B cell (primary cell): Measurements from ENCODE around the gene SYT14. TPM values are rescaled to one million over a fixed set of nuclear protein-coding genes. Genes with fewer than 3 reads are reported as not detected.

Experiments
- ATAC-seq: fragments of 200-7000 bp; cut with Tn5 transposase; one replicate; pipeline ENCODE4 v1.10.0; 2021; ENCODE audit warnings: low read depth, mild to moderate bottlenecking, moderate number of reproducible peaks, moderate library complexity
- CTCF ChIA-PET: fragments of 350-600 bp; sonication (Branson Sonifier 250); formaldehyde crosslinking; loops from one replicate; lab custom pipeline; 2021; ENCODE audit warnings: antibody characterized with exemption, inconsistent platforms; lab: Charles Lee
- POLR2A ChIA-PET: fragments of 350-600 bp; sonication (Branson Sonifier 250); formaldehyde crosslinking; loops from one replicate; lab custom pipeline; 2021; ENCODE audit warnings: antibody characterized with exemption; lab: Charles Lee
- DNase-seq: peaks from one replicate; pipeline ENCODE4 v3.0.0; 2013
- H2AFZ ChIP-seq: 2 replicates; pipeline ENCODE4 v1.6.1; 2012; ENCODE audit warnings: mild to moderate bottlenecking, low read depth, low read length; ENCODE audit not compliant: insufficient read depth, poor library complexity, severe bottlenecking
- H3K27ac ChIP-seq, 2 donors: 1 replicate in 1 of 2; 2 replicates in 1 of 2; pipeline ENCODE4 v1.5.1; 2012 to 2013; ENCODE audit warnings: low read length in 2 of 2, mild to moderate bottlenecking in 2 of 2, moderate library complexity in 1 of 2
- H3K27me3 ChIP-seq, 4 experiments: fragments of 200-600 bp in 1 of 4; sonication (generic) in 1 of 4; replicated peaks in 1 of 4; 1 replicate in 2 of 4; 2 replicates in 2 of 4; pipeline versions ENCODE4 v1.6.1 to v1.7.0; 2013 to 2016; ENCODE audit warnings: low read length in 3 of 4, mild to moderate bottlenecking in 2 of 4, mixed read lengths in 1 of 4, moderate library complexity in 1 of 4; ENCODE audit not compliant: insufficient read depth in 4 of 4, control insufficient read depth in 3 of 4; ENCODE audit errors: control extremely low read depth in 1 of 4
- H3K36me3 ChIP-seq, 2 experiments: replicated peaks in 1 of 2; 1 replicate in 1 of 2; 2 replicates in 1 of 2; pipeline versions ENCODE4 v1.6.1 to v1.7.1; 2013; ENCODE audit warnings: low read length in 1 of 2; ENCODE audit not compliant: insufficient read depth in 2 of 2, control insufficient read depth in 1 of 2; ENCODE audit errors: control extremely low read depth in 1 of 2, extremely low read depth in 1 of 2
- H3K4me1 ChIP-seq, 2 donors: fragments of 200-600 bp in 1 of 2; sonication (generic) in 1 of 2; 1 replicate in 1 of 2; 2 replicates in 1 of 2; pipeline versions ENCODE4 v1.5.1 to v1.6.1; 2013 to 2017; ENCODE audit warnings: low read length in 2 of 2; ENCODE audit not compliant: control insufficient read depth in 2 of 2, insufficient read depth in 2 of 2
- H3K4me2 ChIP-seq: replicated peaks from 2 replicates; pipeline ENCODE3; 2012; ENCODE audit warnings: mild to moderate bottlenecking, low read depth, low read length; ENCODE audit not compliant: poor library complexity, severe bottlenecking
- H3K4me3 ChIP-seq, 5 experiments: fragments of 200-600 bp in 1 of 5; sonication (generic) in 1 of 5; 1 replicate in 3 of 5; 2 replicates in 2 of 5; pipeline versions ENCODE4 v1.5.1 to v1.7.0; 2011 to 2016; ENCODE audit warnings: low read length in 4 of 5, mild to moderate bottlenecking in 4 of 5, low read depth in 2 of 5, control low read depth in 1 of 5, moderate library complexity in 1 of 5; ENCODE audit not compliant: insufficient read depth in 1 of 5; ENCODE audit errors: control extremely low read depth in 1 of 5, extremely low read depth in 1 of 5
- H3K79me2 ChIP-seq: fragments of 200-600 bp; sonication (generic); one replicate; pipeline ENCODE4 v1.6.0; 2016; ENCODE audit warnings: low read length; ENCODE audit not compliant: control insufficient read depth, insufficient read depth
- H3K9ac ChIP-seq: fragments of 200-600 bp; sonication (generic); 2 replicates; pipeline ENCODE4 v1.6.1; 2017; ENCODE audit warnings: mild to moderate bottlenecking, low read length, moderate library complexity
- H3K9me3 ChIP-seq, 3 donors: one replicate each; pipeline versions ENCODE4 v1.6.1 to v1.7.1; 2013; ENCODE audit warnings: low read length in 2 of 3; ENCODE audit not compliant: control insufficient read depth in 2 of 3, insufficient read depth in 1 of 3; ENCODE audit errors: control extremely low read depth in 1 of 3
- H4K20me1 ChIP-seq: 2 replicates; pipeline ENCODE4 v1.6.0; 2012; ENCODE audit warnings: mild to moderate bottlenecking, low read length; ENCODE audit not compliant: insufficient read depth, control insufficient read depth, poor library complexity, severe bottlenecking
- H3K27ac Mint-ChIP-seq: one replicate; pipeline ENCODE4 v1.8.0; 2021; ENCODE audit warnings: mixed read lengths
- H3K27me3 Mint-ChIP-seq: one replicate; pipeline ENCODE4 v1.8.0; 2021; ENCODE audit warnings: mixed read lengths
- H3K4me1 Mint-ChIP-seq: one replicate; pipeline ENCODE4 v1.8.0; 2021; ENCODE audit warnings: mixed read lengths
- H3K4me3 Mint-ChIP-seq: one replicate; pipeline ENCODE4 v1.8.0; 2021; ENCODE audit warnings: mixed read lengths
- H3K9me3 Mint-ChIP-seq: one replicate; pipeline ENCODE4 v1.8.0; 2022; ENCODE audit warnings: mixed read lengths; ENCODE audit not compliant: insufficient read depth
- CTCF ChIP-seq: fragments of 200-600 bp; IDR thresholded peaks from one replicate; pipeline ENCODE4 v1.8.0; 2022; ENCODE audit warnings: antibody characterized with exemption, mild to moderate bottlenecking
- EZH2 ChIP-seq: IDR thresholded peaks from 2 replicates; pipeline ENCODE4 v1.6.1; 2012; ENCODE audit warnings: borderline replicate concordance, low read depth, mild to moderate bottlenecking, moderate library complexity, low read length; ENCODE audit not compliant: insufficient read depth, poor library complexity, severe bottlenecking
- WGBS: methylation state at CpG from one replicate; pipeline ENCODE4 v1.1.5; 2013; ENCODE audit warnings: missing lambda C conversion rate; ENCODE audit not compliant: insufficient coverage; 5-methylcytosine and 5-hydroxymethylcytosine counted together
- intact Hi-C: fragments of 100-400 bp; cut with micrococcal nuclease; formaldehyde crosslinking; loops from one replicate; pipeline ENCODE4 v1.10.0; 2022
- polyA plus RNA-seq: library from polyadenylated mRNA; depleted of rRNA; stranded (reverse); fragments of >200 nt; gene quantifications from 2 replicates; pipeline ENCODE4 v1.2.3, GENCODE V29; 2012
- total RNA-seq, 2 donors: library from RNA; stranded (reverse); fragments of 120-200 nt in 1 of 2; gene quantifications; 1 replicate in 1 of 2; 2 replicates in 1 of 2; pipeline versions ENCODE4 v1.2.3 to v1.2.4, GENCODE V29; 2013 to 2022

The SYT14 gene
- total and polyA plus RNA-seq, 2 donors (not counting 1 experiment from before 2014, with no cell fraction given), result not detected

GRCh38 chr1:209948155-209948554, 10.1 kb downstream of the SYT14 start:
- CTCF ChIA-PET, result no interaction called here
- POLR2A ChIA-PET, result no interaction called here
- H3K79me2 ChIP-seq, result no peaks in the 10 kb centered on the region
- ATAC-seq, result no peak
- H3K4me2 ChIP-seq, result no peak overlapping the region
- H3K4me3 ChIP-seq, result no peak overlapping the region
- H3K27ac Mint-ChIP-seq, result no peak overlapping the region
- DNase-seq, result no peak
- no peaks in the 10 kb centered on the region for H4K20me1 ChIP-seq
- TF ChIP-seq EZH2 (no peak), CTCF (no peak)
- H3K27ac ChIP-seq, result no peak overlapping the region
- no peaks in the 10 kb centered on the region for H3K9me3 Mint-ChIP-seq
- no peaks in the 10 kb centered on the region for H3K27me3 ChIP-seq
- no peaks in the 10 kb centered on the region for H3K36me3 ChIP-seq
- H3K4me1 ChIP-seq, result no peaks in the 10 kb centered on the region
- H3K9ac ChIP-seq, result no peak overlapping the region
- H3K4me3 Mint-ChIP-seq, result no peak overlapping the region
- H3K4me1 Mint-ChIP-seq, result no peaks in the 10 kb centered on the region
- intact Hi-C loops, result no loop called here
- no CpG with 5 or more reads among the region's 3 CpGs for WGBS
- H3K9me3 ChIP-seq, result no peaks in the 10 kb centered on the region
- H2AFZ ChIP-seq, result no peak overlapping the region
- peaks cover 8% of the 10 kb centered on the region for H3K27me3 Mint-ChIP-seq

- no peak overlapping the region for H3K9ac ChIP-seq
- H3K36me3 ChIP-seq, result no peaks in the 10 kb centered on the region
- H3K79me2 ChIP-seq, result no peaks in the 10 kb centered on the region
- no peak for DNase-seq
- no peaks in the 10 kb centered on the region for H3K9me3 Mint-ChIP-seq
- peaks cover 0 to 1% (median 0%) of the 10 kb centered on the region in 3 donors for H3K9me3 ChIP-seq
- no peak overlapping the region for H3K27ac Mint-ChIP-seq
- H3K4me3 Mint-ChIP-seq, result no peak overlapping the region
- no peak overlapping the region for H3K4me2 ChIP-seq
- H3K4me1 ChIP-seq, result no peaks in the 10 kb centered on the region
- H3K4me1 Mint-ChIP-seq, result no peaks in the 10 kb centered on the region
- ChIA-PET CTCF (no interaction called here), POLR2A (no interaction called here)
- intact Hi-C loops, result no loop called here
- H3K27ac ChIP-seq, result no peak overlapping the region
- H2AFZ ChIP-seq, result no peak overlapping the region
- ATAC-seq, result no peak
- no peak for TF ChIP-seq CTCF
- no peak for TF ChIP-seq EZH2
- no peak overlapping the region for H3K4me3 ChIP-seq
- H3K27me3 Mint-ChIP-seq, result peaks cover 25% of the 10 kb centered on the region
- H3K27me3 ChIP-seq, result no peaks in the 10 kb centered on the region
- no CpG with 5 or more reads among the region's 2 CpGs for WGBS
- no peaks in the 10 kb centered on the region for H4K20me1 ChIP-seq
These were observed 18.1 kb downstream of the SYT14 start for GRCh38 chr1:209956116-209956515.
